ENCODE data around the gene NCMAP.

The NCMAP gene

GRCh38 chr1:24557711-24558131, 1.8 kb downstream of the NCMAP start:
- Histone ChIP-seq H3K4ac (ENCODE audit: low read depth, low read length) (no peak overlapping the region), H2AK5ac (ENCODE audit: low read length) (no peak overlapping the region), H3K27ac (ENCODE audit: low read depth, low read length) (no peak overlapping the region), H4K91ac (ENCODE audit: low read depth, low read length) (no peak overlapping the region), H2BK12ac (ENCODE audit: low read length) (no peak overlapping the region), H3K9me3 (ENCODE audit: insufficient read depth, low read depth, low read length) (no peaks in the 10 kb centered on the region), H4K8ac (ENCODE audit: low read depth, low read length) (no peak overlapping the region), H3K9ac (ENCODE audit: low read length) (no peak overlapping the region), H3K4me1 (ENCODE audit: control insufficient read depth in 1 of 2, insufficient read depth in 2 of 2, low read length in 2 of 2) (peaks cover 3 to 4% of the 10 kb centered on the region in 2 experiments), H3K14ac (ENCODE audit: low read length) (no peak overlapping the region), H3K79me1 (ENCODE audit: low read length) (no peaks in the 10 kb centered on the region), H3K4me2 (ENCODE audit: low read length) (no peak overlapping the region), H2AFZ (ENCODE audit: insufficient read depth, low read length, poor library complexity) (no peak overlapping the region), H3K27me3 (ENCODE audit: insufficient read depth, low read length) (peaks cover 14% of the 10 kb centered on the region), H2BK120ac (ENCODE audit: insufficient read depth, low read length, poor library complexity) (no peak overlapping the region), H3K36me3 (ENCODE audit: control insufficient read depth in 1 of 2, insufficient read depth in 2 of 2, low read length in 2 of 2) (no peaks in the 10 kb centered on the region), H4K12ac (ENCODE audit: low read depth, low read length) (no peak overlapping the region), H3K79me2 (ENCODE audit: control insufficient read depth, insufficient read depth, low read length, poor library complexity) (no peaks in the 10 kb centered on the region), H3K18ac (ENCODE audit: low read length) (no peak overlapping the region), H2BK5ac (ENCODE audit: low read depth, low read length, poor library complexity) (no peak overlapping the region), H3K4me3 (ENCODE audit: low read depth, low read length) (no peak overlapping the region), H3K23ac (ENCODE audit: low read length) (no peak overlapping the region)
- no peak for DNase-seq
- no CpG with 5 or more reads among the region's 9 CpGs for WGBS (ENCODE audit: extremely low coverage, insufficient coverage, insufficient read length)

GRCh38 chr1:24558455-24558854, 2.6 kb downstream of the NCMAP start:
- no peak overlapping the region for H3K14ac ChIP-seq (ENCODE audit: low read length)
- H3K27ac ChIP-seq (ENCODE audit: low read depth, low read length) = no peak overlapping the region
- no peaks in the 10 kb centered on the region for H3K79me1 ChIP-seq (ENCODE audit: low read length)
- no CpG with 5 or more reads among the region's 7 CpGs for WGBS (ENCODE audit: extremely low coverage, insufficient coverage, insufficient read length)
- no peak overlapping the region for H2AK5ac ChIP-seq (ENCODE audit: low read length)
- peaks cover 14% of the 10 kb centered on the region for H3K27me3 ChIP-seq (ENCODE audit: insufficient read depth, low read length)
- H2BK12ac ChIP-seq (ENCODE audit: low read length) = no peak overlapping the region
- no peaks in the 10 kb centered on the region for H3K36me3 ChIP-seq (ENCODE audit: control insufficient read depth in 1 of 2, insufficient read depth in 2 of 2, low read length in 2 of 2)
- H3K18ac ChIP-seq (ENCODE audit: low read length) = no peak overlapping the region
- H2AFZ ChIP-seq (ENCODE audit: insufficient read depth, low read length, poor library complexity) = no peak overlapping the region
- H3K4me3 ChIP-seq (ENCODE audit: low read depth, low read length) = no peak overlapping the region
- no peaks in the 10 kb centered on the region for H3K9me3 ChIP-seq (ENCODE audit: insufficient read depth, low read depth, low read length)
- H3K4me2 ChIP-seq (ENCODE audit: low read length) = no peak overlapping the region
- H4K12ac ChIP-seq (ENCODE audit: low read depth, low read length) = no peak overlapping the region
- H3K23ac ChIP-seq (ENCODE audit: low read length) = no peak overlapping the region
- no peaks in the 10 kb centered on the region for H3K79me2 ChIP-seq (ENCODE audit: control insufficient read depth, insufficient read depth, low read length, poor library complexity)
- H3K9ac ChIP-seq (ENCODE audit: low read length) = no peak overlapping the region
- H4K8ac ChIP-seq (ENCODE audit: low read depth, low read length) = no peak overlapping the region
- peaks cover 3 to 4% of the 10 kb centered on the region in 2 experiments for H3K4me1 ChIP-seq (ENCODE audit: control insufficient read depth in 1 of 2, insufficient read depth in 2 of 2, low read length in 2 of 2)
- H2BK120ac ChIP-seq (ENCODE audit: insufficient read depth, low read length, poor library complexity) = no peak overlapping the region
- no peak overlapping the region for H4K91ac ChIP-seq (ENCODE audit: low read depth, low read length)
- H3K4ac ChIP-seq (ENCODE audit: low read depth, low read length) = no peak overlapping the region
- no peak overlapping the region for H2BK5ac ChIP-seq (ENCODE audit: low read depth, low read length, poor library complexity)
- DNase-seq = no peak

- Histone ChIP-seq H3K23ac (ENCODE audit: low read length) (no peak overlapping the region), H4K8ac (ENCODE audit: low read depth, low read length) (no peak overlapping the region), H3K36me3 (ENCODE audit: control insufficient read depth in 1 of 2, insufficient read depth in 2 of 2, low read length in 2 of 2) (no peaks in the 10 kb centered on the region), H2AK5ac (ENCODE audit: low read length) (no peak overlapping the region), H3K9me3 (ENCODE audit: insufficient read depth, low read depth, low read length) (no peaks in the 10 kb centered on the region), H3K4me1 (ENCODE audit: control insufficient read depth in 1 of 2, insufficient read depth in 2 of 2, low read length in 2 of 2) (peaks cover 3 to 4% of the 10 kb centered on the region in 2 experiments), H3K4ac (ENCODE audit: low read depth, low read length) (no peak overlapping the region), H2BK5ac (ENCODE audit: low read depth, low read length, poor library complexity) (no peak overlapping the region), H3K27me3 (ENCODE audit: insufficient read depth, low read length) (peaks cover 14% of the 10 kb centered on the region), H3K9ac (ENCODE audit: low read length) (no peak overlapping the region), H4K12ac (ENCODE audit: low read depth, low read length) (no peak overlapping the region), H2BK12ac (ENCODE audit: low read length) (no peak overlapping the region), H3K27ac (ENCODE audit: low read depth, low read length) (no peak overlapping the region), H3K4me2 (ENCODE audit: low read length) (no peak overlapping the region), H3K4me3 (ENCODE audit: low read depth, low read length) (no peak overlapping the region), H3K79me1 (ENCODE audit: low read length) (no peaks in the 10 kb centered on the region), H2BK120ac (ENCODE audit: insufficient read depth, low read length, poor library complexity) (no peak overlapping the region), H4K91ac (ENCODE audit: low read depth, low read length) (no peak overlapping the region), H3K18ac (ENCODE audit: low read length) (no peak overlapping the region), H3K14ac (ENCODE audit: low read length) (no peak overlapping the region), H2AFZ (ENCODE audit: insufficient read depth, low read length, poor library complexity) (no peak overlapping the region), H3K79me2 (ENCODE audit: control insufficient read depth, insufficient read depth, low read length, poor library complexity) (no peaks in the 10 kb centered on the region)
- no CpG with 5 or more reads among the region's 12 CpGs for WGBS (ENCODE audit: extremely low coverage, insufficient coverage, insufficient read length)
- DNase-seq = no peak
Observed at GRCh38 chr1:24558902-24559791, 3.3 kb downstream of the NCMAP start.

GRCh38 chr1:24560361-24560760, 4.5 kb downstream of the NCMAP start:
- Histone ChIP-seq H4K8ac (ENCODE audit: low read depth, low read length) (no peak overlapping the region), H3K27me3 (ENCODE audit: insufficient read depth, low read length) (peaks cover 11% of the 10 kb centered on the region), H3K27ac (ENCODE audit: low read depth, low read length) (no peak overlapping the region), H4K91ac (ENCODE audit: low read depth, low read length) (no peak overlapping the region), H3K36me3 (ENCODE audit: control insufficient read depth in 1 of 2, insufficient read depth in 2 of 2, low read length in 2 of 2) (no peaks in the 10 kb centered on the region), H2AFZ (ENCODE audit: insufficient read depth, low read length, poor library complexity) (no peak overlapping the region), H4K12ac (ENCODE audit: low read depth, low read length) (no peak overlapping the region), H3K18ac (ENCODE audit: low read length) (no peak overlapping the region), H3K9me3 (ENCODE audit: insufficient read depth, low read depth, low read length) (no peaks in the 10 kb centered on the region), H3K23ac (ENCODE audit: low read length) (no peak overlapping the region), H2BK120ac (ENCODE audit: insufficient read depth, low read length, poor library complexity) (no peak overlapping the region), H3K4me1 (ENCODE audit: control insufficient read depth in 1 of 2, insufficient read depth in 2 of 2, low read length in 2 of 2) (peaks cover 3 to 4% of the 10 kb centered on the region in 2 experiments), H2AK5ac (ENCODE audit: low read length) (no peak overlapping the region), H3K4me3 (ENCODE audit: low read depth, low read length) (no peak overlapping the region), H3K4me2 (ENCODE audit: low read length) (no peak overlapping the region), H2BK12ac (ENCODE audit: low read length) (no peak overlapping the region), H3K79me1 (ENCODE audit: low read length) (no peaks in the 10 kb centered on the region), H3K14ac (ENCODE audit: low read length) (no peak overlapping the region), H3K4ac (ENCODE audit: low read depth, low read length) (no peak overlapping the region), H2BK5ac (ENCODE audit: low read depth, low read length, poor library complexity) (no peak overlapping the region), H3K79me2 (ENCODE audit: control insufficient read depth, insufficient read depth, low read length, poor library complexity) (no peaks in the 10 kb centered on the region), H3K9ac (ENCODE audit: low read length) (no peak overlapping the region)
- WGBS (ENCODE audit: extremely low coverage, insufficient coverage, insufficient read length) = no CpG with 5 or more reads among the region's 6 CpGs
- DNase-seq = no peak

All from trophoblast cell (in vitro differentiated cells and primary cell).